Kidney (tissue), 14 donors: ENCODE results near the gene MRPL44. TPM values are rescaled to one million over a fixed set of nuclear protein-coding genes. Genes with fewer than 3 reads are reported as not detected.

ENCODE experiments used
- DNase-seq, 5 donors: peaks; one replicate each; pipeline ENCODE4 v3.0.0-alpha.2; 2013 to 2020
- FAIRE-seq: peaks from 2 replicates; lab custom pipeline; 2012; peaks lifted over from hg19 to GRCh38; lab: Jason Lieb, UNC
- H3K27ac ChIP-seq, 2 donors: one replicate each; pipeline ENCODE4 v1.7.0; 2013; ENCODE audit warnings: low read depth in 2 of 2, low read length in 2 of 2, inconsistent platforms in 1 of 2
- H3K27me3 ChIP-seq: one replicate; pipeline ENCODE4 v1.7.1; 2013; ENCODE audit warnings: low read length, inconsistent platforms; ENCODE audit not compliant: control insufficient read depth, insufficient read depth
- H3K36me3 ChIP-seq, 3 donors: one replicate each; pipeline versions ENCODE4 v1.7.0 to v1.7.1; 2013; ENCODE audit warnings: low read length in 3 of 3, control low read depth in 1 of 3, inconsistent platforms in 1 of 3; ENCODE audit not compliant: insufficient read depth in 3 of 3, control insufficient read depth in 2 of 3
- H3K4me1 ChIP-seq, 3 donors: one replicate each; pipeline versions ENCODE4 v1.7.0 to v1.7.1; 2013; ENCODE audit warnings: low read length in 3 of 3, inconsistent platforms in 1 of 3, low read depth in 1 of 3; ENCODE audit not compliant: control insufficient read depth in 2 of 3, insufficient read depth in 2 of 3
- H3K4me3 ChIP-seq, 3 donors: one replicate each; pipeline versions ENCODE4 v1.7.0 to v1.8.1; 2013; ENCODE audit warnings: low read length in 3 of 3, control low read depth in 1 of 3, inconsistent platforms in 1 of 3
- H3K9ac ChIP-seq, 3 donors: one replicate each; pipeline versions ENCODE4 v1.7.0 to v1.7.1; 2013; ENCODE audit warnings: low read length in 3 of 3, control low read depth in 1 of 3, inconsistent platforms in 1 of 3
- H3K9me3 ChIP-seq, 3 donors: one replicate each; pipeline versions ENCODE4 v1.7.0 to v1.7.1; 2013; ENCODE audit warnings: low read length in 3 of 3, control low read depth in 1 of 3, inconsistent platforms in 1 of 3; ENCODE audit not compliant: control insufficient read depth in 2 of 3, insufficient read depth in 1 of 3
- intact Hi-C: fragments of 100-400 bp; cut with DNase I; formaldehyde crosslinking; loops from one replicate; pipeline ENCODE4 v1.11.1; 2022
- polyA plus RNA-seq: library from polyadenylated mRNA; stranded (reverse); fragments of 350-450 nt; fragmentation: Illumina TruSeq; extraction: RNeasy Lipid Tissue Mini Kit (QIAGEN cat#74804); gene quantifications from one replicate; pipeline ENCODE4 v1.2.3, GENCODE V29; 2014; ENCODE audit warnings: low read depth, low replicate concordance; ENCODE audit not compliant: insufficient read depth
- total RNA-seq: library from RNA; stranded (reverse); fragmentation: NEBNext Ultra II Directional; extraction: Animal tissue kit (Norgen Biotek cat#: 25700); gene quantifications from one replicate; pipeline ENCODE4 v1.2.1, GENCODE V29; 2021
- TF ChIP-seq, protein P1 (sequence below): IDR thresholded peaks from 3 replicates; pipeline ENCODE4 v1.5.1; 2012; ENCODE audit warnings: mild to moderate bottlenecking, moderate library complexity, borderline replicate concordance; ENCODE audit not compliant: insufficient read depth; ENCODE audit errors: extremely low read depth
- donor health status: control.
- donor health status: control.
- donor health status: control.
- donor health status: control.
- donor health status: control.
- donor health status: DM: yes; HTN: yes; CAD: no.
- donor health status: Normal renal cell carcinoma (clear cell type).

MRPL44 gene
- total and polyA plus RNA-seq, 2 donors from 2014 or later, result 24.2 to 52.7 TPM

DNA sequence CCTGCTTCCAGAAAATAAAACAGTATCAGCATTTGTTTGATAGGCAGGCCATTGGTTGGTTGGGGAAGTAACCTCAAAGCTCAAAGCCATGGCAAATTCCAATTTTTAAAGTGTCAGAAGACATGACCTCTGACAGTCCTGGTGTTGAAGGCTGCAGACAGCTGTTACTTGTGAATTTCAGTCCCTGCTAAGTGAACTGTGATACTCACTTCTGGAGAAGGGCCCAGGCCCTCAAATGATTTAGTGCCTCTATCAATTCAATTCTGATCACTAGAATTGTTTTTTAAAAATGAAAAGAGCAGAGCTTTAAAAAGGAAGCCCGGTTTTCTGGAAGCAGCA is 23.1 kb downstream of the MRPL44 start:
- TF ChIP-seq, protein P1, sequence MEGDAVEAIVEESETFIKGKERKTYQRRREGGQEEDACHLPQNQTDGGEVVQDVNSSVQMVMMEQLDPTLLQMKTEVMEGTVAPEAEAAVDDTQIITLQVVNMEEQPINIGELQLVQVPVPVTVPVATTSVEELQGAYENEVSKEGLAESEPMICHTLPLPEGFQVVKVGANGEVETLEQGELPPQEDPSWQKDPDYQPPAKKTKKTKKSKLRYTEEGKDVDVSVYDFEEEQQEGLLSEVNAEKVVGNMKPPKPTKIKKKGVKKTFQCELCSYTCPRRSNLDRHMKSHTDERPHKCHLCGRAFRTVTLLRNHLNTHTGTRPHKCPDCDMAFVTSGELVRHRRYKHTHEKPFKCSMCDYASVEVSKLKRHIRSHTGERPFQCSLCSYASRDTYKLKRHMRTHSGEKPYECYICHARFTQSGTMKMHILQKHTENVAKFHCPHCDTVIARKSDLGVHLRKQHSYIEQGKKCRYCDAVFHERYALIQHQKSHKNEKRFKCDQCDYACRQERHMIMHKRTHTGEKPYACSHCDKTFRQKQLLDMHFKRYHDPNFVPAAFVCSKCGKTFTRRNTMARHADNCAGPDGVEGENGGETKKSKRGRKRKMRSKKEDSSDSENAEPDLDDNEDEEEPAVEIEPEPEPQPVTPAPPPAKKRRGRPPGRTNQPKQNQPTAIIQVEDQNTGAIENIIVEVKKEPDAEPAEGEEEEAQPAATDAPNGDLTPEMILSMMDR, result no peak
- FAIRE-seq (no peak), DNase-seq (no peak)
- Histone ChIP-seq H3K27ac (no peak overlapping the region), H3K27me3 (no peaks in the 10 kb centered on the region), H3K36me3 (peaks cover 0 to 5% (median 0%) of the 10 kb centered on the region in 3 donors), H3K9me3 (no peaks in the 10 kb centered on the region), H3K4me3 (no peak overlapping the region), H3K9ac (no peak overlapping the region), H3K4me1 (no peaks in the 10 kb centered on the region)
- intact Hi-C loops, result no loop called here

DNA sequence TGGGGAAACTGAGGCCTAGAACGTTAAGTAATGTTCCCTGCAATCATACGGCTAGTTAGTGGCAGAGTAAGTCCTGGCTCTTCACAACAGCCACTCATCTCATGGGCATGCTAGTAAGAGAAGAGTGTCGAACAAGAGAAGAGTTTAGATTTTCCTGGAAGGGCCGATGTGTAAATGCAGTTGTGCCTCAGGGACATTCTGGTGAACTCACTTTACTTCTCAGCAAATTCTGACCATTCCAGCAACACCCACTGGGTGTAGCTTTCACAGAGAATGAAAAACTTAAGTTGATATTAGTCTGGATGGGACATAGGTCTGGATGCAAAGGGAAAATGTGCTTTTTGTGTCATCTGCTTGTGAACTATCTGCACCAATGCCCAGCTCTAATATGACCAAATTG is 23.5 kb downstream of the MRPL44 start:
- intact Hi-C loops, result no loop called here
- no peaks in the 10 kb centered on the region for H3K4me1 ChIP-seq
- FAIRE-seq (no peak), DNase-seq (no peak)
- no peak overlapping the region for H3K27ac ChIP-seq
- no peak overlapping the region for H3K4me3 ChIP-seq
- no peaks in the 10 kb centered on the region for H3K27me3 ChIP-seq
- no peak overlapping the region for H3K9ac ChIP-seq
- TF ChIP-seq, protein P1, result no peak
- no peaks in the 10 kb centered on the region for H3K9me3 ChIP-seq
- peaks cover 0 to 5% (median 0%) of the 10 kb centered on the region in 3 donors for H3K36me3 ChIP-seq

DNA sequence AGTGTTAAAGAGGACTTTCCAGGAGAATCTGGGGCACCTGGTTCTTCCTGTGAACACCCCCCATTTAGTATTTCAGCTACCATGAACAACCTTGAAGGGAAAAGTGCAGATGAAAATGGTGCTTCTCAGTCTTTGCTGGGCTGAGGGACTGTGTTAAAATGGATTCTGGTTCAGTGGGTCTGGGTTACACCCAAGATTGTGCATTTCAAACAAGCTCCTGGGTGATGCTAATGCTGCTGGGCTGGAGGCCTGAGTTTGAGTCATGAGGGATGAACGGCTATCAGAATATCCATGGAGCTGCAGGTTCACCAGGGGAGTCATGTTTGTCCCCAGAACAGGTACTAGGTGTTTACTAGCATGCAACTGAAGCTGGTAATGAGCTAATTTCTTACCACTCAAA is 24.0 kb downstream of the MRPL44 start:
- Histone ChIP-seq H3K27me3 (no peaks in the 10 kb centered on the region), H3K4me1 (no peaks in the 10 kb centered on the region), H3K9me3 (no peaks in the 10 kb centered on the region), H3K27ac (no peak overlapping the region), H3K9ac (no peak overlapping the region), H3K4me3 (no peak overlapping the region), H3K36me3 (peaks cover 0 to 5% (median 0%) of the 10 kb centered on the region in 3 donors)
- TF ChIP-seq, protein P1, result no peak
- FAIRE-seq (no peak), DNase-seq (no peak)
- intact Hi-C loops, result no loop called here
